Adrenal gland (tissue), 12 donors: ENCODE data around the gene TNS1. TPM values are rescaled to one million over a fixed set of nuclear protein-coding genes. Genes with fewer than 3 reads are reported as not detected.

Source experiments
- DNase-seq, 7 donors: peaks; one replicate each; pipeline ENCODE4 v3.0.0-alpha.2; 2019 to 2020
- H3K27ac ChIP-seq, 5 donors: fragments of 200-600 bp; sonication (generic) in 4 of 5; 1 replicate in 3 of 5; 2 replicates in 2 of 5; pipeline versions ENCODE4 v1.5.1 to v1.8.0; 2016 to 2020; ENCODE audit warnings: mild to moderate bottlenecking in 1 of 5
- H3K27me3 ChIP-seq: fragments of 200-600 bp; 2 replicates; pipeline ENCODE4 v1.8.0; 2021
- H3K36me3 ChIP-seq, 2 donors: fragments of 200-600 bp; replicated peaks in 1 of 2; 1 replicate in 1 of 2; 2 replicates in 1 of 2; pipeline versions ENCODE4 v1.5.1 to v1.8.0; 2018 to 2022
- H3K4me1 ChIP-seq, 2 donors: fragments of 200-600 bp; replicated peaks in 1 of 2; 1 replicate in 1 of 2; 2 replicates in 1 of 2; pipeline versions ENCODE4 v1.5.1 to v1.8.0; 2018 to 2021
- H3K4me3 ChIP-seq, 4 donors: fragments of 200-600 bp; sonication (generic) in 3 of 4; one replicate each; pipeline ENCODE4 v1.5.1; 2016 to 2018
- H3K9me3 ChIP-seq, 3 donors: fragments of 200-600 bp; sonication (generic) in 1 of 3; replicated peaks in 1 of 3; 1 replicate in 2 of 3; 2 replicates in 1 of 3; pipeline versions ENCODE4 v1.5.1 to v1.8.0; 2016 to 2021
- CTCF ChIP-seq, 6 experiments: fragments of 450-650 bp in 4 of 6; fragments of 200-600 bp in 2 of 6; sonication (generic) in 1 of 6; IDR thresholded peaks; 1 replicate in 5 of 6; 2 replicates in 1 of 6; pipeline versions ENCODE4 v1.5.1 to v1.8.0; 2016 to 2021; ENCODE audit warnings: antibody characterized with exemption in 6 of 6, mild to moderate bottlenecking in 2 of 6, moderate library complexity in 1 of 6
- POLR2A ChIP-seq, 2 donors: fragments of 450-650 bp; IDR thresholded peaks; one replicate each; pipeline ENCODE4 v1.6.1; 2017; ENCODE audit warnings: antibody characterized with exemption in 2 of 2, mild to moderate bottlenecking in 2 of 2, moderate library complexity in 1 of 2
- WGBS, 4 donors: extraction: QIAGEN DNeasy Blood & Tissue Kit in 2 of 4; methylation state at CpG; one replicate each; pipeline versions ENCODE4 v1.1.5 to v1.1.7; 2013 to 2017; 5-methylcytosine and 5-hydroxymethylcytosine counted together
- intact Hi-C, 2 donors: fragments of 100-400 bp; cut with DNase I; formaldehyde crosslinking; loops; one replicate each; pipeline versions ENCODE4 v1.14.1 to v1.15.0; 2022 to 2023
- polyA plus RNA-seq, 3 donors: library from polyadenylated mRNA; stranded (reverse); fragments of 200-250 nt in 2 of 3; fragments of 350-450 nt in 1 of 3; fragmentation: Illumina TruSeq in 1 of 3; extraction: RNeasy Lipid Tissue Mini Kit (QIAGEN cat#74804) in 1 of 3; gene quantifications; one replicate each; pipeline ENCODE4 v1.2.3, GENCODE V29; 2013 to 2014
- total RNA-seq, 9 donors: library from RNA; depleted of rRNA in 4 of 9; stranded (reverse); fragments of >200 nt in 4 of 9; fragments of 120-200 nt in 1 of 9; fragmentation: NEBNext Ultra II Directional in 1 of 9; extraction: Animal tissue kit (Norgen Biotek cat#: 25700) in 1 of 9; gene quantifications; one replicate each; pipeline versions ENCODE4 v1.1.0 to v1.2.4, GENCODE V29; 2013 to 2023
- donor health status: healthy with polysubstance abuse.
- donor health status: Bipolar disorder and iron deficiency.
- donor health status: DM: yes; HTN: yes; CAD: no.
- donor health status: DM: no; HTN: no; CAD: no.
- donor health status: DM: no; HTN: no; CAD: no.
- donor health status: DM: yes; HTN: yes; CAD: no.

Gene TNS1
- total and polyA plus RNA-seq, 12 donors: 34.1 to 341 (median 252) TPM

- TF ChIP-seq CTCF (IDR thresholded peaks at IDR 0.05) (no peak), POLR2A (IDR thresholded peaks at IDR 0.05) (no peak)
- Histone ChIP-seq H3K9me3 (no peaks in the 10 kb centered on the region), H3K27me3 (no peaks in the 10 kb centered on the region), H3K27ac (peak overlapping the region in 4 of 5 donors; percentile 75 to 98 (median 85)), H3K4me1 (peaks cover 70 to 95% of the 10 kb centered on the region in 2 donors), H3K4me3 (peak overlapping the region in 1 of 4 donors; percentile 56), H3K36me3 (peaks cover 0 to 4% of the 10 kb centered on the region in 2 donors)
- intact Hi-C loops: no loop called here
- WGBS, 4 donors: 61 to 74% (median 70%) methylated on average over 13 of the region's 13 CpGs
- no peak for DNase-seq
Observed at GRCh38 chr2:217940261-217941220, 62.3 kb downstream of the TNS1 start.

- peak in 3 of 7 donors; percentile 44 to 58 (median 50) for DNase-seq
- Histone ChIP-seq H3K36me3 (peaks cover 0 to 4% of the 10 kb centered on the region in 2 donors), H3K4me3 (peak overlapping the region in 1 of 4 donors; percentile 56), H3K4me1 (peaks cover 78 to 96% of the 10 kb centered on the region in 2 donors), H3K27ac (peak overlapping the region in 4 of 5 donors; percentile 75 to 98 (median 85)), H3K9me3 (no peaks in the 10 kb centered on the region), H3K27me3 (no peaks in the 10 kb centered on the region)
- intact Hi-C loops: loop anchor here in 1 of 2 donors (10.0 kb wide), 1 partner anchor 45 kb away; no protein-coding TSS in a partner anchor
- WGBS, 4 donors: 46 to 86% (median 49%) methylated on average over 1 to 7 of the region's 7 CpGs
- TF ChIP-seq CTCF (IDR thresholded peaks at IDR 0.05) (no peak), POLR2A (IDR thresholded peaks at IDR 0.05) (no peak)
Observed at GRCh38 chr2:217939629-217940245, 63.1 kb downstream of the TNS1 start.

- H3K27me3 ChIP-seq: no peaks in the 10 kb centered on the region
- peaks cover 81 to 96% of the 10 kb centered on the region in 2 donors for H3K4me1 ChIP-seq
- no peak for TF ChIP-seq POLR2A (IDR thresholded peaks at IDR 0.05)
- no peak for TF ChIP-seq CTCF (IDR thresholded peaks at IDR 0.05)
- DNase-seq: no peak
- 76 to 90% (median 79%) methylated on average over 2 to 3 of the region's 3 CpGs for WGBS, 4 donors
- H3K4me3 ChIP-seq: peak overlapping the region in 1 of 4 donors; percentile 56
- peaks cover 0 to 4% of the 10 kb centered on the region in 2 donors for H3K36me3 ChIP-seq
- no peaks in the 10 kb centered on the region for H3K9me3 ChIP-seq
- H3K27ac ChIP-seq: peak overlapping the region in 3 of 5 donors; percentile 75 to 98 (median 95)
- intact Hi-C loops: loop anchor here in 1 of 2 donors (10.0 kb wide), 1 partner anchor 46 kb away; no protein-coding TSS in a partner anchor
Observed at GRCh38 chr2:217939220-217939619, 63.6 kb downstream of the TNS1 start.

- TF ChIP-seq POLR2A (IDR thresholded peaks at IDR 0.05): no peak
- TF ChIP-seq CTCF (IDR thresholded peaks at IDR 0.05): no peak
- intact Hi-C loops: loop anchor here in 1 of 2 donors (10.0 kb wide), 1 partner anchor 47 kb away; no protein-coding TSS in a partner anchor
- DNase-seq: no peak
- peaks cover 0 to 4% of the 10 kb centered on the region in 2 donors for H3K36me3 ChIP-seq
- WGBS, 4 donors: 41 to 65% (median 49%) methylated on average over 6 of the region's 6 CpGs
- H3K4me3 ChIP-seq: no peak overlapping the region
- peak overlapping the region; percentile 40 to 98 (median 80) for H3K27ac ChIP-seq
- no peaks in the 10 kb centered on the region for H3K9me3 ChIP-seq
- H3K4me1 ChIP-seq: peaks cover 81 to 96% of the 10 kb centered on the region in 2 donors
- H3K27me3 ChIP-seq: no peaks in the 10 kb centered on the region
Observed at GRCh38 chr2:217938036-217938435, 64.8 kb downstream of the TNS1 start.
